Muscle layer of colon (tissue), 2 donors: ENCODE measurements around the gene FLT4.

Experiments used
- H3K27ac ChIP-seq: one replicate; pipeline ENCODE4 v1.7.0; 2013; ENCODE audit warnings: low read depth, mild to moderate bottlenecking, low read length, moderate library complexity
- H3K27me3 ChIP-seq, 2 donors: one replicate each; pipeline ENCODE4 v1.7.0; 2013; ENCODE audit warnings: low read length in 2 of 2, mild to moderate bottlenecking in 2 of 2; ENCODE audit not compliant: insufficient read depth in 2 of 2, control insufficient read depth in 1 of 2
- H3K36me3 ChIP-seq: one replicate; pipeline ENCODE4 v1.7.0; 2013; ENCODE audit warnings: mild to moderate bottlenecking, low read length; ENCODE audit not compliant: insufficient read depth
- H3K4me1 ChIP-seq: one replicate; pipeline ENCODE4 v1.7.0; 2013; ENCODE audit warnings: mild to moderate bottlenecking, low read length; ENCODE audit not compliant: insufficient read depth
- H3K4me3 ChIP-seq, 2 donors: one replicate each; pipeline ENCODE4 v1.7.0; 2013; ENCODE audit warnings: low read length in 2 of 2, low read depth in 1 of 2, mild to moderate bottlenecking in 1 of 2, moderate library complexity in 1 of 2
- H3K9ac ChIP-seq: one replicate; pipeline ENCODE4 v1.7.0; 2013; ENCODE audit warnings: low read length
- H3K9me3 ChIP-seq: one replicate; pipeline ENCODE4 v1.7.0; 2013; ENCODE audit warnings: mild to moderate bottlenecking, low read length
- donor health status: abdominal sarcoma.
- donor health status: Adenocarcinoma of cecum.

FLT4 gene

DNA sequence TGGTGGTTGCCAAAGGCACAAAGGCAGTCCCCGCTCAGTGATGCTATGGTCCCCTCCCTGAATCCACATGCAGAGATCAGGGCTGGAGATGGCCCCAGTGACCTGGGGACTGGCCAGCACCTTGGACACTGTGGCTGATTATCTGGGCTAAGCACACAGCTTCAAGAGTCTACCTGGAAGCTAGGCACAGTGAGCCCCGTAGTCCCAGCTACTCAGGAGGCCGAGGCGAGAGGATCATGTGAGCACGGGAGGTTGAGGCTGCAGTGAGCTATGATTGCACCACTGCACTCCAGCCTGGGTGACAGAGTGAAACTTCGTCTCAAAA lies 49.8 kb downstream of the FLT4 start:
- no peak overlapping the region for H3K27ac ChIP-seq
- H3K4me3 ChIP-seq: no peak overlapping the region
- H3K9me3 ChIP-seq: no peaks in the 10 kb centered on the region
- H3K36me3 ChIP-seq: no peaks in the 10 kb centered on the region
- H3K4me1 ChIP-seq: no peaks in the 10 kb centered on the region
- H3K9ac ChIP-seq: no peak overlapping the region
- H3K27me3 ChIP-seq: no peaks in the 10 kb centered on the region

DNA sequence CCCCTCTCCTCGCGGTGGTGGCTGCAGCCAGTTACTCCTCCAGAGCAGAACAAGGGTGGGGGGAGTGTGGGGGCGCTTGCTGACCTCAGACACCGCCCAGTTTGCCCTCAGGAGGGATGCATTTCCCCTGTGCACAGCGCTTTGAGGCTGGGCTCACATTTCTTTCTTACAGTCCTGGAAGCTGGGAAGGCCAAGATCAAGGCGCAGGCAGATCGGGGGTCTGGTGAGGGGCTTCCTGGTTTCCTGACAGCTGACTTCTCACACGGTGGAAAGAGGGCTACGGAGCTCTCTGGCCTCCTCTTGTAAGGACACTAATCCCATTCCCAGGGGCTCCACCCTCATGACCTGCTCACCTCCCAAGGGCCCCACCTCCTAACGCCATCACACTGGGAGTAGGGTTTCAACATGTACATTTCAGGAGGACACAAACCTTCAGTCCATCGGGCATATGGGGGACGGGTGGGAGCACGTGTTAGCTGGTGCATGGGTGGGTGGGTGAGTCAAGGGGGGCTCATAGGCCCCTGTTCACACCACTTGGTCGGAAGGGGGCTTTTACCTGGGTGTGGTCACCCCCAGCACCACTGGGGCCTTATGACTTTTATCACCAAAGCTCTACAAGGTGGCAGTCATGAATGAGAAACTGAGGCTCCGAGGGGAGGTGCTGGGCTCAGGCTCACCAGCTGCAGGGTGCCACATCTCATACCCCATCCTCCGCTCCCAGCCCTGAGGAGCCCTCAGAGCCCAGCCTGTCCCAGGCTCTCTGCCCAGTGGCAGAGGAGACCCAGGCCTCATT lies 50.4 kb downstream of the FLT4 start:
- Histone ChIP-seq H3K4me1 (no peaks in the 10 kb centered on the region), H3K4me3 (no peak overlapping the region), H3K9me3 (no peaks in the 10 kb centered on the region), H3K9ac (no peak overlapping the region), H3K36me3 (no peaks in the 10 kb centered on the region), H3K27me3 (no peaks in the 10 kb centered on the region), H3K27ac (no peak overlapping the region)

DNA sequence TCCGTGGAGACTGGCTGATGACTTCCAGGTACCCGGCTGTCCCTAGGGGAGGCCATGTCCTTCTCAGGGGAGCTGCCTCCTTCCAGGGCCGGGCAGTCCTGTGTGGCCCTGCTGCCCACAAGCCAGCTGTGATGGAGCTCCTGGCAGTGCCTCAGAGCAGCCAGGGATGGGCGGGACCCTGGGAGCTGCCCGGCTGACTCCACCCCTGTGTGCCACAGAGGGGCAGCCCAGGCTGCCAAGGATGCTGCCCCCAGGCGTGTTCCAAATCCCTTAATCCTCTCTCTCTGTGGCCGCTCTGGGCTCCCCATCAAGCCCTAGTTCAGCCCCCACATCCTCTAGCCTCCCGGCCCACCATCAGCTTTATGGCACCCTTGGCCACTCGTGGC lies 51.1 kb downstream of the FLT4 start:
- no peaks in the 10 kb centered on the region for H3K27me3 ChIP-seq
- no peak overlapping the region for H3K9ac ChIP-seq
- H3K9me3 ChIP-seq: no peaks in the 10 kb centered on the region
- no peaks in the 10 kb centered on the region for H3K4me1 ChIP-seq
- H3K27ac ChIP-seq: no peak overlapping the region
- no peaks in the 10 kb centered on the region for H3K36me3 ChIP-seq
- no peak overlapping the region for H3K4me3 ChIP-seq

GRCh38 chr5:180596668-180597231 lies 52.6 kb downstream of the FLT4 start:
- H3K4me3 ChIP-seq: no peak overlapping the region
- H3K36me3 ChIP-seq: no peaks in the 10 kb centered on the region
- H3K27ac ChIP-seq: no peak overlapping the region
- H3K4me1 ChIP-seq: no peaks in the 10 kb centered on the region
- no peaks in the 10 kb centered on the region for H3K9me3 ChIP-seq
- no peaks in the 10 kb centered on the region for H3K27me3 ChIP-seq
- H3K9ac ChIP-seq: no peak overlapping the region

- Histone ChIP-seq H3K4me1 (no peaks in the 10 kb centered on the region), H3K4me3 (no peak overlapping the region), H3K27ac (no peak overlapping the region)
Measured at GRCh38 chr5:180596115-180596667, 53.2 kb downstream of the FLT4 start.

DNA sequence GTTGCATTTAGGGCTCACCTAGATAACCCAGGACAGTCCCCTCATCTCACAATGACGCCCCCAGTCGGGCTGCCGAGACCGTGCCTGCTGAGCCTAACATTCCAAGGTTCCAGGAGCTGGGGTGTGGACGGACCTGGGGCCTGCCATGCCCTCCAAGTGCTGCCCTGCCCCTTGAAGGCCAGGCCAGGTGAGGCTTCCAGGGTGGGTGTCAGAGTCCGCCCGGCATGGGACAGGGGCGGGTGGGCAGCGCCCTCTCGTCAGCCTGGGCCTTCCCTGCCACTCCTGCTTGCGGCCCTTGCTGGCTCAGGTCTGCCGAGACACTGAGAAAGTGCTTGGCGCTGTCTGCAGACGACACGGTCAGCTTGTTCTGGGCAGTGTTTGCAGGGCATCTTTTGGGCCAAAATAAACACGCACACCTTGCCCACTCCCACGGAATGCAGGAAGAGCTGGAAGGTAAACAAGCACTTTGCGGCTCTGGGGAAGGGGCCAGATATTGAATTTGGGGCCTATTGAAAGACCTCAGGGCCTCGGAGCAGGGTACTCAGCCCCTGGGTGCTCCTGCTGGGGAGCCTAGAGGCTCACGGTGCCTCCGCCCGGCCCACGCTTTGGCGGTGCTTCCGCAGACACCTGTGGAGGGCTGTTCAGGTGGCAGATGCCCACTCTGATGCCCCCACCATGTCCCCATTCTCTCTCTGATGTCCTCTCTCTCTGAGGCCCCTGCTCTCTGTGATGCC lies 53.9 kb downstream of the FLT4 start:
- H3K4me1 ChIP-seq: no peaks in the 10 kb centered on the region
- peaks cover 0 to 12% of the 10 kb centered on the region in 2 donors for H3K27me3 ChIP-seq

More at GRCh38 chr5:180596115-180596667, 53.2 kb downstream of the FLT4 start:
- Histone ChIP-seq H3K9ac (no peak overlapping the region), H3K36me3 (no peaks in the 10 kb centered on the region), H3K9me3 (no peaks in the 10 kb centered on the region), H3K27me3 (peaks cover 0 to 5% of the 10 kb centered on the region in 2 donors)

DNA sequence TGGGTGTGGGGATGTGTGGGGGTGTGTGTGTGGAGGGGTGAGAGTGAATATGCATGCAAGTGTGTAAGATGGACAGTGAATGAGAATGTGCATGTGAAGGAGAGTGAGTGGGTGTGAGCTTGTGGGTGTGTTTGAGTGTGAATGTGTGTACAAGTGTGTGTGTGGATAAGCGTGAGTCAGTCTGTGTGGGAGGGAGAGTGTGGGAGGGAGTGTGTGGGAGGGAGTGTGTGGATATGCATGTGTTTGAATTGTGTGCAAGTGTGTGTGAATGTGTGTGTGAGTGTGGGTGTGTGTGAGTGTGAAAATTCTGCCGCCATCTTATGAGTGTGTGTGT lies 54.4 kb downstream of the FLT4 start:
- Histone ChIP-seq H3K4me3 (no peak overlapping the region), H3K9me3 (no peaks in the 10 kb centered on the region), H3K9ac (no peak overlapping the region), H3K27me3 (peaks cover 0 to 17% of the 10 kb centered on the region in 2 donors), H3K27ac (no peak overlapping the region), H3K4me1 (no peaks in the 10 kb centered on the region), H3K36me3 (no peaks in the 10 kb centered on the region)

More for the DNA sequence above, 53.9 kb downstream of the FLT4 start:
- H3K4me3 ChIP-seq: no peak overlapping the region
- no peak overlapping the region for H3K9ac ChIP-seq
- no peak overlapping the region for H3K27ac ChIP-seq
- no peaks in the 10 kb centered on the region for H3K36me3 ChIP-seq
- H3K9me3 ChIP-seq: no peaks in the 10 kb centered on the region

GRCh38 chr5:180594311-180595045 lies 54.9 kb downstream of the FLT4 start:
- Histone ChIP-seq H3K27me3 (peaks cover 0 to 23% of the 10 kb centered on the region in 2 donors), H3K27ac (no peak overlapping the region), H3K36me3 (no peaks in the 10 kb centered on the region), H3K4me1 (no peaks in the 10 kb centered on the region), H3K9ac (no peak overlapping the region), H3K9me3 (no peaks in the 10 kb centered on the region), H3K4me3 (no peak overlapping the region)

DNA sequence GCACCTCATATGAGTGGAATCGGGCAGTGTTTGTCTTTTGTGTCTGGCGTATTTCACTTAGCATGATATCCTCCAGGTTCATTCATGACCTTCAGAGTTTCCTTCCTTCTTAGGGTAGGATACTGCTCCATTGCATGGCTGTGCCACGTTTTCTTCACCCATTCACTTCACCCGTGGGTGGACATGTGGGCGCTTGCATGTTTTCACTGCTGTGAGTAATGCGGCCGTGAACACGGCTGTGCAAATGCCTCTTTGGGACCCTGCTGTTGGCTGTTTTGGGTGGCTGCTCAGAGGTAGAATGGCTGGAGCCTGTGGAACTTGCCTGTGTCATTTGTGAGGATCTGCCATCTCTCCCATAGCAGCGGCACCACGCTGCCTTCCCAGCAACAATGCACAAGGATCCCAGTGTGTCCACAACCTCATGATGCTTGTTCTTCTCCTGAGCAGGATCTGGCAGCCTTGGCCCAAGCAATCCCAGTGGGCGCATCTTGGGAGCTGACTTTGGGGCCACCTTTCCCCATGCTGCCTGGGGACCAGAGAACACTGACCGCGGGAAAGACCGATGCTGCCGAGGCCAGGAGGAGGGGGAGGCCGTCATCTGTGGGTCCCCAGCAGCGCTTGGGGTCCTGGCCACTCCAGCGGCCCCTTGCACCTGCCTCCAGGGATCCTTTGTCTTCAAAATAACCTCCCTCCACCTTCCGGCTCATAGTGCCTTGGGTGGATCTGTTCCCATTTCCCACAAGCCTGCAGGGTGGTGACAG lies 55.8 kb downstream of the FLT4 start:
- no peak overlapping the region for H3K4me3 ChIP-seq
- H3K4me1 ChIP-seq: no peaks in the 10 kb centered on the region
- no peaks in the 10 kb centered on the region for H3K36me3 ChIP-seq
- no peaks in the 10 kb centered on the region for H3K9me3 ChIP-seq
- H3K27me3 ChIP-seq: peaks cover 0 to 26% of the 10 kb centered on the region in 2 donors
- H3K9ac ChIP-seq: no peak overlapping the region
- no peak overlapping the region for H3K27ac ChIP-seq

DNA sequence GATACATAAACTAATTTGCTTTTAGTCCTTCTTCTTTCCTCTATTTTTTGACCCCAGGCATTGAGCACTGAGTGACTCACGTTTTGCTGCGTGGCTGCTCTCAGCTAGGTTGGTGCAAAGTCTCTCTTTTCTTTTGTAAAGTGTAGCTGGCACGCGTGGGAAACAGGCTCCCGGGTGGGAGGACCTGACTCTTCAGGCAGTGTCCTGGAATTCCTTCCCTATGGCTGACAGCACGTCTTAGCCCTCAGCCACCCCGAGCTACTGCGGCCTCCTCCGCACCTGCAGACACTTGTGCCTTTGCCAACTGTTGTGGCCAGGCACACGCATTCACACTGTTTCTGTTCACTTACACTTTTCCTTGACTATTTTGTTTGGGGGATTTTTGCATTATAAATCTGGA lies 57.2 kb downstream of the FLT4 start:
- Histone ChIP-seq H3K4me1 (no peaks in the 10 kb centered on the region), H3K36me3 (no peaks in the 10 kb centered on the region), H3K9me3 (no peaks in the 10 kb centered on the region), H3K27me3 (peaks cover 0 to 26% of the 10 kb centered on the region in 2 donors), H3K9ac (no peak overlapping the region), H3K27ac (no peak overlapping the region), H3K4me3 (no peak overlapping the region)
